ENCODE measurements around the gene WASL.

GRCh38 chr7:123711832-123712293, 36.9 kb downstream of the WASL start:
- TF ChIP-seq POLR2AphosphoS5 (IDR thresholded peaks at IDR 0.05; ENCODE audit: low read depth, low read length) (no peak), TAF1 (IDR thresholded peaks at IDR 0.05; ENCODE audit: borderline replicate concordance, low read depth, low read length) (no peak)

Data from GM12892 (cell line).